ENCODE data around the gene SEC11A.
"Not testable (repeated sequence)": the region's sequence is repeated elsewhere in the genome, so short reads cannot be mapped to it uniquely, and the experiment has no call there.

SEC11A gene

GRCh38 chr15:84669726-84670125, 46.2 kb downstream of the SEC11A start:
- DNase-seq: no peak

GRCh38 chr15:84668221-84668982, 47.5 kb downstream of the SEC11A start:
- no peak for DNase-seq

- no peak for DNase-seq
These were observed 49.6 kb downstream of the SEC11A start for GRCh38 chr15:84666373-84666772.

- no peak for DNase-seq
These were observed 54.9 kb downstream of the SEC11A start for GRCh38 chr15:84661001-84661400.

GRCh38 chr15:84659904-84660781, 55.8 kb downstream of the SEC11A start:
- no peak for DNase-seq

GRCh38 chr15:84658788-84659411, 57.0 kb downstream of the SEC11A start:
- no peak for DNase-seq

- peak; percentile 68 for DNase-seq
These were observed 57.7 kb downstream of the SEC11A start, which contains the start of gene NMB for GRCh38 chr15:84658080-84658787. Gene NMB, minus strand, starts transcription at chr15:84658199. Its CDS starts 47 bp downstream, at chr15:84658152.

- no peak for DNase-seq
These were observed 58.2 kb downstream of the SEC11A start for GRCh38 chr15:84657748-84658079.

GRCh38 chr15:84656972-84657371, 59.0 kb downstream of the SEC11A start:
- no peak for DNase-seq

- peak; percentile 72 for DNase-seq
These were observed 61.1 kb downstream of the SEC11A start for GRCh38 chr15:84654689-84655453.

- DNase-seq: peak; percentile 74
These were observed 61.8 kb downstream of the SEC11A start, which contains the start of gene WDR73 for GRCh38 chr15:84653910-84654688. Gene WDR73, minus strand, starts transcription at chr15:84654283. Its CDS starts 9 bp downstream, at chr15:84654274.

GRCh38 chr15:84653584-84653909, 62.4 kb downstream of the SEC11A start:
- DNase-seq: no peak

- no peak for DNase-seq
These were observed 66.2 kb downstream of the SEC11A start for GRCh38 chr15:84649706-84650105.

- no peak for DNase-seq
These were observed 67.4 kb downstream of the SEC11A start for GRCh38 chr15:84648539-84648938.

- no peak for DNase-seq
These were observed 68.2 kb downstream of the SEC11A start for GRCh38 chr15:84647726-84648125.

- no peak for DNase-seq
These were observed 69.9 kb downstream of the SEC11A start for GRCh38 chr15:84645997-84646396.

GRCh38 chr15:84645496-84645895, 70.4 kb downstream of the SEC11A start:
- no peak for DNase-seq

GRCh38 chr15:84643838-84644237, 72.1 kb downstream of the SEC11A start:
- DNase-seq: no peak

- not testable (repeated sequence) for DNase-seq
These were observed 73.3 kb downstream of the SEC11A start for GRCh38 chr15:84642640-84643039.

- not testable (repeated sequence) for DNase-seq
These were observed 74.1 kb downstream of the SEC11A start for GRCh38 chr15:84641871-84642270.

GRCh38 chr15:84638103-84638502, 77.8 kb downstream of the SEC11A start:
- DNase-seq: no peak
